Measurements from ENCODE around the gene PARP12.

DNA sequence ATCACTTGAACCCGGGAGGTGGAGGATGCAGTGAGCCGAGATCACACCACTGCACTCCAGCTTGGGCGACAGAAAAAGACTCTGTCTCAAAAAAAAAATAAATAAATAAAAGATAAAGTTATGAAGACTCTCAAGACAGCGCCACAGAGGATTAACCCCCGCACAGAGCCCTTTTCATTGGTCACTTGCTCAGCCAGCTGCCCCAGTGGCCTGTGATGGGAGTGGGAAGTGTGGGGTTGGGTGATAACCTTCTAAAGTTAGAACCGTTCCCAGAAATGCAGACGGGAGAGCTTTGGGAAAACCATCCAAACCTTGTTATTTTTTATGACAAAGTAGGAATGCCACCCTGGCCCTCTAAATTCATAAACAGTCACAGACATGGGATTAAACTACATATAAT is 57.4 kb downstream of the PARP12 start:
- TF ChIP-seq, protein P1, sequence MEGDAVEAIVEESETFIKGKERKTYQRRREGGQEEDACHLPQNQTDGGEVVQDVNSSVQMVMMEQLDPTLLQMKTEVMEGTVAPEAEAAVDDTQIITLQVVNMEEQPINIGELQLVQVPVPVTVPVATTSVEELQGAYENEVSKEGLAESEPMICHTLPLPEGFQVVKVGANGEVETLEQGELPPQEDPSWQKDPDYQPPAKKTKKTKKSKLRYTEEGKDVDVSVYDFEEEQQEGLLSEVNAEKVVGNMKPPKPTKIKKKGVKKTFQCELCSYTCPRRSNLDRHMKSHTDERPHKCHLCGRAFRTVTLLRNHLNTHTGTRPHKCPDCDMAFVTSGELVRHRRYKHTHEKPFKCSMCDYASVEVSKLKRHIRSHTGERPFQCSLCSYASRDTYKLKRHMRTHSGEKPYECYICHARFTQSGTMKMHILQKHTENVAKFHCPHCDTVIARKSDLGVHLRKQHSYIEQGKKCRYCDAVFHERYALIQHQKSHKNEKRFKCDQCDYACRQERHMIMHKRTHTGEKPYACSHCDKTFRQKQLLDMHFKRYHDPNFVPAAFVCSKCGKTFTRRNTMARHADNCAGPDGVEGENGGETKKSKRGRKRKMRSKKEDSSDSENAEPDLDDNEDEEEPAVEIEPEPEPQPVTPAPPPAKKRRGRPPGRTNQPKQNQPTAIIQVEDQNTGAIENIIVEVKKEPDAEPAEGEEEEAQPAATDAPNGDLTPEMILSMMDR (optimal IDR thresholded peaks at IDR 0.05 in 1 of 3, IDR thresholded peaks at IDR 0.05 in 1 of 3, conservative IDR thresholded peaks at IDR 0.05 in 1 of 3; ENCODE audit: extremely low read depth in 1 of 3, insufficient read depth in 2 of 3, low read length in 3 of 3), result no peak
- no peak for TF ChIP-seq EZH2 (IDR thresholded peaks at IDR 0.05; ENCODE audit: low read length)

Data from keratinocyte (primary cell).